PC-9 (cell line): ENCODE measurements around the gene APOC3.

Experiments
- CTCF ChIP-seq: fragments of 200-600 bp; sonication (generic); conservative IDR thresholded peaks from 2 replicates; pipeline ENCODE4 v1.6.1; 2017; ENCODE audit warnings: mixed run types, antibody characterized with exemption, mild to moderate bottlenecking, moderate library complexity
- EZH2 ChIP-seq: fragments of 200-600 bp; sonication (generic); IDR thresholded peaks from 2 replicates; pipeline ENCODE4 v1.8.0; 2017; ENCODE audit warnings: antibody characterized with exemption, low read depth

GRCh38 chr11:116787786-116788486 is 41.8 kb upstream of the APOC3 start, which contains the start of gene ZPR1:
- no peak for TF ChIP-seq CTCF
- no peak for TF ChIP-seq EZH2
